Thyroid gland (tissue), 4 donors: ENCODE data around the gene PHC2. TPM values are rescaled to one million over a fixed set of nuclear protein-coding genes. Genes with fewer than 3 reads are reported as not detected.

Experiments
- DNase-seq, 2 donors: peaks; one replicate each; pipeline ENCODE4 v3.0.0-alpha.2; 2019
- H3K27ac ChIP-seq, 3 donors: fragments of 200-600 bp; sonication (generic); 1 replicate in 2 of 3; 2 replicates in 1 of 3; pipeline ENCODE4 v1.5.1; 2016 to 2019; ENCODE audit warnings: mild to moderate bottlenecking in 1 of 3, moderate library complexity in 1 of 3
- H3K27me3 ChIP-seq: fragments of 200-600 bp; sonication (generic); one replicate; pipeline ENCODE4 v1.5.1; 2019
- H3K36me3 ChIP-seq, 2 donors: fragments of 200-600 bp; sonication (generic); one replicate each; pipeline ENCODE4 v1.5.1; 2016 to 2019
- H3K4me1 ChIP-seq, 2 donors: fragments of 200-600 bp; sonication (generic); one replicate each; pipeline ENCODE4 v1.5.1; 2017 to 2019
- H3K4me3 ChIP-seq, 3 donors: fragments of 200-600 bp; sonication (generic); replicated peaks in 1 of 3; 1 replicate in 2 of 3; 2 replicates in 1 of 3; pipeline ENCODE4 v1.5.1; 2016; ENCODE audit warnings: mild to moderate bottlenecking in 1 of 3
- H3K9me3 ChIP-seq: fragments of 200-600 bp; sonication (generic); one replicate; pipeline ENCODE4 v1.5.1; 2017
- CTCF ChIP-seq, 6 experiments: fragments of 200-600 bp in 3 of 6; fragments of 450-650 bp in 3 of 6; sonication (generic) in 3 of 6; IDR thresholded peaks; one replicate each; pipeline ENCODE4 v1.5.1; 2016 to 2019; ENCODE audit warnings: antibody characterized with exemption in 6 of 6, mild to moderate bottlenecking in 2 of 6, inconsistent platforms in 1 of 6, moderate library complexity in 1 of 6
- POLR2A ChIP-seq, 2 donors: fragments of 450-650 bp; IDR thresholded peaks; one replicate each; pipeline ENCODE4 v1.6.1; 2017; ENCODE audit warnings: antibody characterized with exemption in 2 of 2, mild to moderate bottlenecking in 2 of 2, moderate library complexity in 1 of 2
- WGBS, 2 donors: methylation state at CpG; one replicate each; pipeline ENCODE4 v1.1.5; 2017; 5-methylcytosine and 5-hydroxymethylcytosine counted together
- intact Hi-C: fragments of 100-400 bp; cut with DNase I; formaldehyde crosslinking; loops from one replicate; pipeline ENCODE4 v1.15.1; 2023
- total RNA-seq, 4 donors: library from RNA; depleted of rRNA; stranded (reverse); fragments of >200 nt; gene quantifications; one replicate each; pipeline ENCODE4 v1.2.3, GENCODE V29; 2016

Gene PHC2
- total RNA-seq, 4 donors from 2014 or later: 86.8 to 150 (median 113) TPM

GRCh38 chr1:33305016-33305415 is 125.9 kb downstream of the PHC2 start:
- Histone ChIP-seq H3K27ac (no peak overlapping the region), H3K27me3 (no peaks in the 10 kb centered on the region), H3K9me3 (no peaks in the 10 kb centered on the region), H3K36me3 (no peaks in the 10 kb centered on the region), H3K4me3 (no peak overlapping the region), H3K4me1 (peaks cover 18 to 43% of the 10 kb centered on the region in 2 donors)
- no peak for DNase-seq
- 95 to 98% methylated on average over 5 of the region's 5 CpGs for WGBS, 2 donors
- no peak for TF ChIP-seq CTCF (IDR thresholded peaks at IDR 0.05)
- TF ChIP-seq POLR2A (IDR thresholded peaks at IDR 0.05): no peak
- intact Hi-C loops: no loop called here

GRCh38 chr1:33302325-33302724 is 128.6 kb downstream of the PHC2 start:
- WGBS, 2 donors: 88 to 100% methylated on average over 1 of the region's 1 CpG

GRCh38 chr1:33301273-33301984 is 129.5 kb downstream of the PHC2 start:
- WGBS, 2 donors: 73 to 74% methylated on average over 4 of the region's 4 CpGs
- intact Hi-C loops: no loop called here
- no peak for DNase-seq

More at GRCh38 chr1:33302325-33302724, 128.6 kb downstream of the PHC2 start:
- Histone ChIP-seq H3K9me3 (no peaks in the 10 kb centered on the region), H3K27me3 (no peaks in the 10 kb centered on the region), H3K4me3 (no peak overlapping the region), H3K27ac (peak overlapping the region in 1 of 3 donors; percentile 4), H3K36me3 (peaks cover 0 to 5% of the 10 kb centered on the region in 2 donors), H3K4me1 (peaks cover 18 to 44% of the 10 kb centered on the region in 2 donors)
- intact Hi-C loops: no loop called here
- DNase-seq: no peak
- TF ChIP-seq CTCF (IDR thresholded peaks at IDR 0.05) (no peak), POLR2A (IDR thresholded peaks at IDR 0.05) (no peak)

GRCh38 chr1:33300673-33301072 is 130.2 kb downstream of the PHC2 start:
- intact Hi-C loops: no loop called here
- Histone ChIP-seq H3K9me3 (no peaks in the 10 kb centered on the region), H3K27me3 (no peaks in the 10 kb centered on the region), H3K36me3 (peaks cover 5 to 6% of the 10 kb centered on the region in 2 donors), H3K4me1 (peaks cover 20 to 32% of the 10 kb centered on the region in 2 donors), H3K4me3 (no peak overlapping the region), H3K27ac (peak overlapping the region; percentile 41 to 63 (median 48))
- TF ChIP-seq POLR2A (IDR thresholded peaks at IDR 0.05): no peak
- no peak for TF ChIP-seq CTCF (IDR thresholded peaks at IDR 0.05)
- WGBS, 2 donors: 46 to 47% methylated on average over 5 of the region's 5 CpGs
- DNase-seq: peak; percentile 90 to 91

More at GRCh38 chr1:33301273-33301984, 129.5 kb downstream of the PHC2 start:
- Histone ChIP-seq H3K36me3 (peaks cover 0 to 5% of the 10 kb centered on the region in 2 donors), H3K27ac (peak overlapping the region; percentile 41 to 63 (median 48)), H3K4me3 (no peak overlapping the region), H3K4me1 (peaks cover 18 to 36% of the 10 kb centered on the region in 2 donors), H3K27me3 (no peaks in the 10 kb centered on the region), H3K9me3 (no peaks in the 10 kb centered on the region)
- TF ChIP-seq POLR2A (IDR thresholded peaks at IDR 0.05): no peak
- TF ChIP-seq CTCF (IDR thresholded peaks at IDR 0.05): no peak

GRCh38 chr1:33299461-33300155 is 131.3 kb downstream of the PHC2 start:
- intact Hi-C loops: loop anchor here (10.0 kb wide), 1 partner anchor 165 kb away; no protein-coding TSS in a partner anchor
- Histone ChIP-seq H3K27ac (peak overlapping the region in 1 of 3 donors; percentile 63), H3K4me3 (no peak overlapping the region), H3K36me3 (peaks cover 6 to 9% of the 10 kb centered on the region in 2 donors), H3K9me3 (no peaks in the 10 kb centered on the region), H3K27me3 (no peaks in the 10 kb centered on the region), H3K4me1 (peaks cover 22 to 32% of the 10 kb centered on the region in 2 donors)
- TF ChIP-seq CTCF (IDR thresholded peaks at IDR 0.05) (no peak), POLR2A (IDR thresholded peaks at IDR 0.05) (no peak)
- 90 to 94% methylated on average over 13 to 15 of the region's 15 CpGs for WGBS, 2 donors
- no peak for DNase-seq
